IPS DF 4.7 (cell line): ENCODE results near the gene MITF.

Experiments used
- DNase-seq: peaks from one replicate; pipeline ENCODE4 v3.0.0-alpha.2; 2013; ENCODE audit warnings: low spot score; ENCODE audit errors: extremely low read depth

The MITF gene

GRCh38 chr3:69961706-69962439 lies 222.6 kb downstream of the MITF start:
- DNase-seq: no peak

- DNase-seq: no peak
These were observed 224.4 kb downstream of the MITF start for GRCh38 chr3:69963643-69964042.

GRCh38 chr3:69967156-69967555 lies 227.9 kb downstream of the MITF start:
- DNase-seq: no peak

- DNase-seq: no peak
These were observed 231.6 kb downstream of the MITF start for GRCh38 chr3:69970827-69971226.

GRCh38 chr3:69972672-69973071 lies 233.4 kb downstream of the MITF start:
- DNase-seq: no peak

- DNase-seq: no peak
These were observed 236.8 kb downstream of the MITF start for GRCh38 chr3:69976021-69976420.

- no peak for DNase-seq
These were observed 244.4 kb downstream of the MITF start for GRCh38 chr3:69983546-69984265.

- DNase-seq: no peak
These were observed 246.0 kb downstream of the MITF start for GRCh38 chr3:69985266-69985665.

GRCh38 chr3:69986419-69986818 lies 247.2 kb downstream of the MITF start:
- no peak for DNase-seq

- no peak for DNase-seq
These were observed 248.6 kb downstream of the MITF start for GRCh38 chr3:69987833-69988232.

- DNase-seq: no peak
These were observed 254.5 kb downstream of the MITF start for GRCh38 chr3:69993757-69994156.

- no peak for DNase-seq
These were observed 255.7 kb downstream of the MITF start for GRCh38 chr3:69994919-69995318.

GRCh38 chr3:69997631-69998307 lies 258.5 kb downstream of the MITF start:
- DNase-seq: no peak

GRCh38 chr3:69998759-69999139 lies 259.5 kb downstream of the MITF start:
- no peak for DNase-seq

- no peak for DNase-seq
These were observed 260.1 kb downstream of the MITF start, which contains the start of gene SAMMSON for GRCh38 chr3:69999140-70000027. Gene SAMMSON (plus strand): TSS chr3:69999733.

GRCh38 chr3:70000028-70000410 lies 260.8 kb downstream of the MITF start:
- DNase-seq: no peak

GRCh38 chr3:70000563-70001081 lies 261.4 kb downstream of the MITF start:
- DNase-seq: no peak

GRCh38 chr3:70003119-70003518 lies 263.9 kb downstream of the MITF start:
- DNase-seq: no peak

GRCh38 chr3:70006089-70006488 lies 266.8 kb downstream of the MITF start:
- DNase-seq: no peak

GRCh38 chr3:70010346-70010745 lies 271.1 kb downstream of the MITF start:
- DNase-seq: no peak

- no peak for DNase-seq
These were observed 272.3 kb downstream of the MITF start for GRCh38 chr3:70011582-70011981.
